Cerebellar cortex (tissue), 1 donor: Measurements from ENCODE around the gene SNRPA.

Experiments
- DNase-seq: peaks from one replicate; pipeline ENCODE4 v3.0.0-alpha.2; 2015; ENCODE audit warnings: low spot score

Gene SNRPA

DNA sequence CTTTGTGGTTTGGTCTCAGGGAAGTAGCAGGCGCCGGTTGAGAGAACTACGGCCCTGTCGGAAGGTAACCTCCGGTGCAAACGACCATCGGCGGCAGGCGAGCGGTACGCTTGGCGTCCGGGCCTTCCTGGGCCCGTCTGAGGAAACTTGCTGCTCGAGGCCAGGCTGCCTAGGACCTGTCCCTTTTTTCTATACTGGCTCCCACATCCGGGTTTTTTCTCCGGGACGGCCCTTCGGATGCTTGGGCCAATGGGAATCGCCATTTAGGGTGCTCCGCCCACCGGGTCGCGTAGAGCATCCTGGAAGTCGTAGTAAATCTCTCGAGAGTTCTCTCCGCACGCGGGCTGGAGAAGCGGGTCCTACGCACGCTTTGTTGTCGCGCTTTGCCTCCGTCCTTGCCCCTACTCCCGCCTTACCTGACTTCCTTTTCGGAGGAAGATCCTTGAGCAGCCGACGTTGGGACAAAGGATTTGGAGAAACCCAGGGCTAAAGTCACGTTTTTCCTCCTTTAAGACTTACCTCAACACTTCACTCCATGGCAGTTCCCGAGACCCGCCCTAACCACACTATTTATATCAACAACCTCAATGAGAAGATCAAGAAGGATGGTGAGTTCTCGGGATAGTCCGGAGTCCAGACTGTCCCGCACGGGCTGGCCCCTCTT, at the start of gene SNRPA:
Gene SNRPA, plus strand, starts transcription at position 330 of the 664 bp plus-strand sequence. Its CDS starts 206 bp downstream, at position 536.
- peak; percentile 98 for DNase-seq

DNA sequence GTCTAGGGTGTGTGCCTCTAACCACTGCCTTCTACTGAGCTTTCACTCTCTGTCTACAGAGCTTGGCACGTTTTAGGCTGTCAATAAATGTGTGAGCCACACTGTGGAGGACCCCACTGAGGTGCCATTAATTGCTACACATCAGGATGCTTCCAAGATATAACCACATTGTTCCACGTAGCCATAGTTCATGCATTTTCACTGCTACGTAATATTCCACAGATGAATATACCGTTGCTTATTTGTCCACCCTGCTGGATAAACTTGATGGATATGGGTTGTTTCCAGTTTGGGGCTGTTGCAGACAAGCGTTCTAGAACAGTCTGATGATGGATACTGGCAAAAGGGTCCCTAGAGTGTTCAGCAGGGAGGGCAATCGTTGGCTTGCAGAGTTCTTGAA, 49.2 kb upstream of the SNRPA start:
- DNase-seq, result no peak

GRCh38 chr19:40702337-40703012, 48.5 kb upstream of the SNRPA start:
- peak; percentile 85 for DNase-seq

DNA sequence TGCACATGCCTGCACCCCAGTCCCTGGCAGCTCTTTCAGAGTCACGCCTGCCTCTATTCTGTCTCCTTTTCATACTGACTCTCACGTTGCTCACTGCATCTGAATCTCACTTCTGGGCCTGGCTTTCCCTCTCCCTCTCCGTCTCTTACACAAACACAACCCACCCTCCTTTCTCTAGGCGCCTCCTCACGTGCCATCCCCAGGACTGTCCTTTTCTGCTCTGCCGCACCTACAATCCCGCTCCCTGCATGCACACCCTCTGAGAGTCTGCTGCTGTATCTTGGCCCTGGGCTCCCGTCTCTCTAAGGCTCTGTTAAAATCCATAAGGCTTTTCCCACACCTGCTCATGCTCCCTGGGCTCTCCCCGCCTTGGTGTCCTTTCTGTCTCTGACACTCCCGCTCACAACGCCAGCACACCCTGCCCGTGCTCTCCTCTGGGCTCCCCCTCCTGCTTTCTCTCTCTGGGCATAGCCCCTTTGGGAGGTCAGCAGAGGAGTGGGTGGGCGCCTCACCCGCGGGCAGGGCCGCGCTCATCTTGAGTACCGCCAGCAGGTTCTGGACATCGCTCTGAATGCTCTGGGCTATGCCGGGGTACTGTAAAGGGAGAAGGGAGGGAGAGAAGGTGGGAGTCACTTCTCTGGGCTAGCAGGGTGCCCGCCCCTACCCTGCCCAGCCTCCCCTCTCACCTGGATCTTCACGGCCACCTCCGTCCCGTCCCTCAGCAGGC, 47.8 kb upstream of the SNRPA start:
- DNase-seq, result peak; percentile 51

GRCh38 chr19:40704491-40705361, 46.3 kb upstream of the SNRPA start:
- DNase-seq, result no peak

DNA sequence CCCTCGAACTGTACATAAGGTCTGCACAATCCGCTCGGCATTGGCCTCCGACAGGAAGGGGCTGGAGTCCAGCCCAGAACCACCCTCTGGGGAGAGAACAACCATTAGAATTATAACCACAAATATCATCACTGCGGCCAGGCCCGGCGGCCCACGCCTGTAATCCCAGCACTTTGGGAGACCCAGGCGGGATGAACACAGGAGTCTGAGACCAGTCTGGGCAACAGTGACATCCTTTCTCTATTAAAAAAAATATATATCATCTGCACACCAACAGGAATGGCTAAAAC, 45.7 kb upstream of the SNRPA start:
- DNase-seq, result no peak

GRCh38 chr19:40705950-40706619, 44.9 kb upstream of the SNRPA start:
- DNase-seq, result no peak

DNA sequence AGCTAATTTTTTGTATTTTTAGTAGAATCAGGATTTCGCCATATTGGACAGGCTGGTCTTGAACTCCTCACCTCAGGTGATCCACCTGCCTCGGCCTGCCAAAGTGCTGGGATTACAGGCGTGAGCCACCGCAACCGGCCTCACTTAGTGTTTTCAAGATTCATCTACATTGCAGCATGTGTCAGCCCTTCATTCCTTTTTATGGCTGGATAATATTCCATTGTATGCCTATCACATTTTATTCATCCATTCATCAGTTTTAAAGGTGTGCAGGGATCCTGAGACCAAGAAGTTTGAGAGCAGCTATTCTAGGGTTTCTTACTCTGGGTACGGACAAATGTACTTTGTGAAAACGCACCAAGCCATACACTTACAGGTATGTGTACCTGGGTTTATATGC, 43.4 kb upstream of the SNRPA start:
- no peak for DNase-seq

DNA sequence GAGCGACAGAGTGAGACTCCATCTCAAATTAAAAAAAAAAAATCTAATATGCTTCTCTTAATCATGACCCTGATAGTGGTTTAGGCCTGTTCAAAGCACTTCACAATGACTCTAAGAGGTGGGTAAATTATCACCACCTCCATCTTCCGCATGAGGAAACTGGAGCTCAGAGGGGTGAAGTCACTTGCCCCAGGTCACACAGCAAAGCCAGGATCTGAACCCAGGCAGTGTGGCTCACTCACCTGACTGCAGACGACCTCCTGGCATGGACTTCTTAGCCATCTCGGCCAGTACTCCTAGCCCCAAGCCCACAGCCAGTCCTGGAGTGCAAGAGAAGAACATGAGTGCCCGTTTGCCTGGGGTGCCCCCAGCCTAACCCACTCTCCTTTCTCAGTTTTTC, 41.2 kb upstream of the SNRPA start:
- DNase-seq, result no peak

DNA sequence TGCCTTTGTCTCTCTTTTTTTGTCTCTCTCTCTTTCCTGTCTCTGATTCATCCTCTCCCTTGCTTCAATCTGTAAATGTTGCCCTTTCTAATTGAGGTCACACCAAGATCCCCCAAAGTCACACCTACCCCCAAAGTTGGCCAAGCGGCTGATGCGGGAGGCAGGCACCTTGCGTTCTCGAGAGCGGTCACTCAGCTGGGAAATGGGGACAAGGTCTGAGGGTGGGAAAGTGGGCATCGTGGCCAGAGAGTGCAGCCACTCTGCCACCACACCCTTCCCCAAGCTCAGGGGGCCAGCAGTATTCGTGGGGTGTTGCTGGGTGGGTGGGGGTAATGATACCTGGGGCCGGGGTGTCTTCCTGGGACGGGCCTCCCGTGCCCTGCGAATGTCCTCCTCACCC, 37.1 kb upstream of the SNRPA start:
- no peak for DNase-seq

DNA sequence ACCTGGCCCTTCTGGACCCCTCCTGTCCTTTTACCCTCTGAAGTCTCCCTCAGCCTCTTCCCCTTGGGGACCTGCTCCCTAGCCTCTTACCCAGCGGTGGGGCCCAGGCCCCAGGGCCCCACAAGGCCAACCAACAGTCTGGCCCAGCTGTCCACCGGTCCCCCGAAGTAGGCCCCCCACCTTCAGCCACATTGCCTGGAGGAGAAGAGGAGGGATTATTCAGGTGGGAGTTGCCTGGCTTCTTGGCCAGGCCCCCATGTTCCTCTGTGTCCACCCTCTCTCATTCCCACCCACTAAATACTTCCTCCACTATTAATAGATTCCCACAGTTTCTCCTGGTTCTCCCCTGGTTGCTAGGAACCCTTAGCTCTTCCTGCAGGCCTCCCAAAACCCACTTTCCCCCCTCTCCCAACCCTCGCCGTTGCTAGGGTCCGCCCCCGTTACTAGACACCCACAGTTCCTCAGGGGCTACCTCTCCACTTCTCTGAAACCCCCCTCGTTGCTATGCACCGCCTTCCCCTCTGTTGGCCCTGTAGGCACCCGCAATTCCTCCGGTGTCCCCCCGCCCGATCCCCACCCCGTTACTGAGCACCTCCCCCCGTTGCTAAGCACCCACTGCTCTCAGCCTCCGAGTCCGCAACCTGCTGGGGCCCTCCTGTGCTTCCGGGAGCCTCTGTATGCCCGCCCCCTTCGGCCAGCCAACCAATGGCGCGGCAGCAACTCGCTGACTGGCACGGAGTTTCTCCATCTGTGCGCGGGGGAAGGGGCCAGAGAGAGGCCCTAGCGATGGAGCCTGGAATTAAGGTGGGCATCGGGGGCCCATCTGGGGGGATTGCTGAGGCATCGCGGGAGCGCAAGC, 36.3 kb upstream of the SNRPA start:
- peak; percentile 97 for DNase-seq

- DNase-seq, result no peak
These were observed 34.9 kb upstream of the SNRPA start for GRCh38 chr19:40716031-40716481.

DNA sequence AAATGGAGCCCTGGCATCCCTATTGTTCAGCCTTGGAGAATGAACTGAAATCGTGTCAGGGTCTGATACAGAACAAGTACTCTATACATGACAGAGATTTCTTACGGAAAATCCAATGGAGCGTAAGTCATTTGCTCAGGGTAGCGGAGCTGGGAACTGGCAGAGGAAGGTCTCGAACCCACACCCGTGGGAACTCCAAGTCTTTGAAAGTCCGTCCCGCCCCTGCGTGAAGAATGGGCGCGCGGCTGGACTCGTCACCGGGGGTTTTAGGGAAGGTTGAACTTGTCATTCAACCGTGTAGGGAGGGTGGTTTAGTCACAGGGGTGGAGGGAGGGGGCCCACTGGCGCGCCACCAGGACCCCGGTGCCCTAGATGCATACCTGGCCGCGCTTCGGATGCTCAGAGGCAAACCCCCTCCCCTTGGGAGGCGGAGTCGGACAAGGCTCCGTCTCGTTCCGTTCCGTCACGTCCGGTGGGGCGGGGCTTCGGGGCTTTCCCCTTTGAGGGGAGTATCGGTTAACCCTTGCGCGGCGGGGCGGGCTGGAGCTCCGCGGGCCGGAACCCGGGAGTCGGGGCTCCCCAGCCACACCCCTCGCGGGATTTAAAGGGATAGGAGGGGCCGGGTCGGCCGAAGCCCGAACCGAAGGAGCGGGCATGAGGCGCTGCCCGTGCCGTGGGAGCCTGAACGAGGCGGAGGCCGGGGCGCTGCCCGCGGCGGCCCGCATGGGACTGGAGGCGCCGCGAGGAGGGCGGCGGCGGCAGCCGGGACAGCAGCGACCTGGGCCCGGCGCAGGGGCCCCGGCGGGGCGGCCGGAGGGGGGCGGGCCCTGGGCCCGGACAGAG, 34.3 kb upstream of the SNRPA start, which contains the start of the genes COQ8B and ITPKC:
Gene COQ8B, minus strand, starts transcription at position 405 of the 843 bp plus-strand sequence. CDS start 2,254 bp downstream, outside the sequence.
Gene ITPKC, plus strand, starts transcription at position 631 of the 843 bp plus-strand sequence. Its CDS starts 24 bp downstream, at position 655.
- peak; percentile 99 for DNase-seq

- DNase-seq, result no peak
These were observed 33.6 kb upstream of the SNRPA start for GRCh38 chr19:40717325-40717879.

DNA sequence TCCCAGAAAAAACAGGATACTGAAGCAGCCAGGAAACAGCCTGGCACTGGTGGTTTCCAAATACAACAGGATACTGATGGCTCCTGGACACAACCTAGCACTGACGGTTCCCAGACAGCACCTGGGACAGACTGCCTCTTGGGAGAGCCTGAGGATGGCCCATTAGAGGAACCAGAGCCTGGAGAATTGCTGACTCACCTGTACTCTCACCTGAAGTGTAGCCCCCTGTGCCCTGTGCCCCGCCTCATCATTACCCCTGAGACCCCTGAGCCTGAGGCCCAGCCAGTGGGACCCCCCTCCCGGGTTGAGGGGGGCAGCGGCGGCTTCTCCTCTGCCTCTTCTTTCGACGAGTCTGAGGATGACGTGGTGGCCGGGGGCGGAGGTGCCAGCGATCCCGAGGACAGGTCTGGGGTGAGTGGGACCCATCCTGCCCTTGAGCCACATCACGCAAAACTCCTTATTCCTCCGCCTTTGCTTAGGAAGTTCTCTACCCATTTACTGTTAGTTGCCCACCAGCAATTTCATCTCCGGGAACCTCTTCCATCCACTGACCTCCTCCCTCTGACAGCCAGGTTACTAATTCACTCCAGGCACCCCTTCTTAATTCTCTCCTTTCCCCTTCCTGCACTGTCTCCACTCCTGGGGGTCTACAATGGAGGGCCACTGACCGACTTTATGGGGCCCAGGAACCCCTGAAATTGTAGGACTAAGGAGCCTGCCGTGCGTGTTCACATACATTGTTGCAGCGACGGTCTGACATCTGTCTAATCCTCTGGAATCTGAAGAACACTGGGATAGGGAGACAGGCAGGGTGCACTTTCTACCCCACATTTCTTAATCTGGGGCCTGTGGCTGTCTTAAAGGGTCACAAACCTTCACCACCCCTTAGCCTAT, 32.9 kb upstream of the SNRPA start:
- DNase-seq, result no peak

DNA sequence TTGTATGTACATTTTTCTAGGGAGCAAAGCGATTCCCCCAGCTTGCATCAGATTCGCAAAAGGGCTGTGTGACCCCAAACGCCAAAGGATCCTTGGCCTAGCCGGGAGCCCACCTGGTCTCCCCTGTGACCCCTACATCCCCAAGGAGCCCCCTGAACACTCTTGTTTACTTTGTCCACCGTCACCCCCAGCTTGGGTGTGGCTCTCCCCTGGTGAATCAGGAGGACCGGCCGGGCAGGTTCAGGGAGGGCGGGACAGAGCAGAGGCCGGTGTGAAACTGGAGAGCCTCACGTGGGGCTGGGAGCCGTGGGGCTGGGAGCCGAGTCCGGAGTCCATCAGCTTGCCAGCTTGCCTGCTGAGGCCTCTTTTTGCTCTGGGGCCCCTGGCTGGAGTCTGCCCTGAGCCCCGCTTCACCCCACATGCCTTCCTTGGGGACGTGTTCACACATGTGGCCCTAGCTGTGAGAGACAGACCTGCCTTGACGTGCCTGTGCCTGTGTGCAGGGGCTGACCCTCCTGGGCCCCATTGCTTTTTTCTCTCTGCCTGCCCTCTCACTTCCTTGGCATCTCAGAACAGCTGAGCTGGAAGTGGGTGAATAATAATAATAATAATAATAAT, 32.1 kb upstream of the SNRPA start:
- peak; percentile 40 for DNase-seq

DNA sequence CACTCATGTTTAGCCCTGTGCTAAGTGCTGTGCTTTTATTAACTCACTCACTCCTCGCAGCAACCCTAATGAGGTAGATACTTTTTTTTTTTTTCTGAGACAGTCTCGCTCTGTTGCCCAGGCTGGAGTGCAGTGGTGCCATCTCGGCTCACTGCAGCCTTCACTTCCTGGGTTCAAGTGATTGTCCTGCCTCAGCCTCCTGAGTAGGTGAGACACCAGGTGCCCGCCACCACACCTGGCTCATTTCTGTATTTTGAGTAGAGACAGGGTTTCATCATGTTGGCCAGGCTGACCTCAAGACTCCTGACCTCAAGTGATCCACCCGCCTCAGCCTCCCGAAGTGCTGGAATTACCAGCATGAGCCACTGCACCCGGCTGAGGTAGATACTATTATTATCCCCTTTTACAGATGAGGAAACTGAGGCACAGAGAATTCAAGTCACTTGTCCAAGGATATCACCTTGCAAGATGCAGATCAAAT, 31.5 kb upstream of the SNRPA start:
- no peak for DNase-seq

GRCh38 chr19:40721140-40721486, 29.9 kb upstream of the SNRPA start:
- no peak for DNase-seq
